Esophagus muscularis mucosa (tissue), 3 donors: ENCODE results near the gene TIPRL.

Experiments used
- POLR2AphosphoS5 ChIP-seq, 2 donors: sonication (generic); formaldehyde crosslinking; IDR thresholded peaks; one replicate each; pipeline ENCODE4 v1.6.1; 2017; ENCODE audit warnings: antibody characterized with exemption in 2 of 2
- TF ChIP-seq, protein P1 (sequence below), 3 experiments: fragments of 200-600 bp in 2 of 3; fragments of 450-650 bp in 1 of 3; sonication (generic) in 2 of 3; IDR thresholded peaks; one replicate each; pipeline ENCODE4 v1.5.1; 2017 to 2019; ENCODE audit warnings: antibody characterized with exemption in 3 of 3, mild to moderate bottlenecking in 2 of 3, moderate library complexity in 1 of 3

DNA sequence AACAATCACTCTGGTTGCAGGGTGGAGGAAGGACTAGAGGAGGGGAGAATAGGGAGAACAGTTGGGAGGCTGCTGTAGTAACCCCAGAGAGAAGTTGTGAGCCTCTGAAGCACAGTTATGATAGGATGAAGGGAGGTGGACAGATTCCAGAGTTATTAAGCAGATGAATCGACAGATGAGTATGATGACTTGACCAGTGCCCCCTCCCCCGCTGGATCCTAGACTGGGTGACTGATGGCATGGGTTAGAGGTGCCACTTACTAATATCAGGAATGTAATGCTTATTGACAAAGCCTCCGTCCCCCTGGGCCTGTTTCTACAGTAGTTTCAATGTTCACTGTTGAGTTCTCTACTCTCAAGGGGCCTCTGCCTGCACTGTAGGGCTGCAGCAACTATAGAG, 14.0 kb upstream of the TIPRL start:
- TF ChIP-seq, protein P1, sequence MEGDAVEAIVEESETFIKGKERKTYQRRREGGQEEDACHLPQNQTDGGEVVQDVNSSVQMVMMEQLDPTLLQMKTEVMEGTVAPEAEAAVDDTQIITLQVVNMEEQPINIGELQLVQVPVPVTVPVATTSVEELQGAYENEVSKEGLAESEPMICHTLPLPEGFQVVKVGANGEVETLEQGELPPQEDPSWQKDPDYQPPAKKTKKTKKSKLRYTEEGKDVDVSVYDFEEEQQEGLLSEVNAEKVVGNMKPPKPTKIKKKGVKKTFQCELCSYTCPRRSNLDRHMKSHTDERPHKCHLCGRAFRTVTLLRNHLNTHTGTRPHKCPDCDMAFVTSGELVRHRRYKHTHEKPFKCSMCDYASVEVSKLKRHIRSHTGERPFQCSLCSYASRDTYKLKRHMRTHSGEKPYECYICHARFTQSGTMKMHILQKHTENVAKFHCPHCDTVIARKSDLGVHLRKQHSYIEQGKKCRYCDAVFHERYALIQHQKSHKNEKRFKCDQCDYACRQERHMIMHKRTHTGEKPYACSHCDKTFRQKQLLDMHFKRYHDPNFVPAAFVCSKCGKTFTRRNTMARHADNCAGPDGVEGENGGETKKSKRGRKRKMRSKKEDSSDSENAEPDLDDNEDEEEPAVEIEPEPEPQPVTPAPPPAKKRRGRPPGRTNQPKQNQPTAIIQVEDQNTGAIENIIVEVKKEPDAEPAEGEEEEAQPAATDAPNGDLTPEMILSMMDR (IDR thresholded peaks at IDR 0.05), result no peak
- no peak for TF ChIP-seq POLR2AphosphoS5 (IDR thresholded peaks at IDR 0.05)
